GM12891 (cell line): ENCODE data around the gene MATN3. TPM values are rescaled to one million over a fixed set of nuclear protein-coding genes. Genes with fewer than 3 reads are reported as not detected.

Experiments used
- DNase-seq: peaks from one replicate; pipeline ENCODE4 v3.0.0; 2011; ENCODE audit warnings: low spot score; ENCODE audit not compliant: insufficient read length
- FAIRE-seq: peaks from 2 replicates; lab custom pipeline; 2011; peaks lifted over from hg19 to GRCh38; lab: Jason Lieb, UNC
- PAX5 ChIP-seq: IDR thresholded peaks from 2 replicates; pipeline ENCODE4 v1.6.1; 2011; ENCODE audit warnings: low read length, moderate library complexity, mild to moderate bottlenecking; ENCODE audit not compliant: insufficient read depth, severe bottlenecking
- POLR2A ChIP-seq: IDR thresholded peaks from 2 replicates; pipeline ENCODE4 v1.6.1; 2011; ENCODE audit warnings: low read depth, low read length, control low read depth
- POLR2AphosphoS5 ChIP-seq: IDR thresholded peaks from 2 replicates; pipeline ENCODE4 v1.6.1; 2011; ENCODE audit warnings: low read depth, low read length, control low read depth
- POU2F2 ChIP-seq: IDR thresholded peaks from 2 replicates; pipeline ENCODE4 v1.6.1; 2011; ENCODE audit warnings: low read depth, mild to moderate bottlenecking, control low read depth, low read length, moderate library complexity
- SPI1 ChIP-seq: IDR thresholded peaks from 2 replicates; pipeline ENCODE4 v1.6.1; 2011; ENCODE audit warnings: low read depth, low read length, control low read depth
- TAF1 ChIP-seq: IDR thresholded peaks from 2 replicates; pipeline ENCODE4 v1.6.1; 2011; ENCODE audit warnings: low read depth, low read length, control low read depth
- polyA plus RNA-seq: library from polyadenylated mRNA; unstranded; fragments of >200 nt; gene quantifications from one replicate; pipeline ENCODE4 v1.2.1, GENCODE V29; 2012; ENCODE audit warnings: low read depth, missing spikeins, inconsistent platforms; ENCODE audit not compliant: missing spikeins

The MATN3 gene
- not detected for polyA plus RNA-seq

GRCh38 chr2:20012282-20013125 is at the start of gene MATN3:
Gene MATN3, minus strand, starts transcription at chr2:20012668. Its CDS starts 37 bp downstream, at chr2:20012631.
- DNase-seq = no peak
- TF ChIP-seq POLR2AphosphoS5 (no peak), POU2F2 (no peak), POLR2A (no peak), TAF1 (no peak), PAX5 (no peak), SPI1 (no peak)
- no peak for FAIRE-seq

- no peak for DNase-seq
- no peak for FAIRE-seq
- TF ChIP-seq POLR2AphosphoS5 = no peak
- TF ChIP-seq SPI1 = no peak
- TF ChIP-seq POU2F2 = no peak
- no peak for TF ChIP-seq POLR2A
- TF ChIP-seq TAF1 = no peak
- TF ChIP-seq PAX5 = no peak
Measured at GRCh38 chr2:20061940-20062339, 49.5 kb upstream of the MATN3 start.

GRCh38 chr2:20061476-20061875 is 49.0 kb upstream of the MATN3 start:
- FAIRE-seq = no peak
- TF ChIP-seq SPI1 (no peak), TAF1 (no peak), POU2F2 (no peak), PAX5 (no peak), POLR2AphosphoS5 (no peak)
- no peak for DNase-seq

GRCh38 chr2:20060106-20060505 is 47.6 kb upstream of the MATN3 start:
- no peak for FAIRE-seq
- TF ChIP-seq POU2F2 (no peak), POLR2AphosphoS5 (no peak), PAX5 (no peak), SPI1 (no peak), POLR2A (no peak), TAF1 (no peak)
- no peak for DNase-seq

DNA sequence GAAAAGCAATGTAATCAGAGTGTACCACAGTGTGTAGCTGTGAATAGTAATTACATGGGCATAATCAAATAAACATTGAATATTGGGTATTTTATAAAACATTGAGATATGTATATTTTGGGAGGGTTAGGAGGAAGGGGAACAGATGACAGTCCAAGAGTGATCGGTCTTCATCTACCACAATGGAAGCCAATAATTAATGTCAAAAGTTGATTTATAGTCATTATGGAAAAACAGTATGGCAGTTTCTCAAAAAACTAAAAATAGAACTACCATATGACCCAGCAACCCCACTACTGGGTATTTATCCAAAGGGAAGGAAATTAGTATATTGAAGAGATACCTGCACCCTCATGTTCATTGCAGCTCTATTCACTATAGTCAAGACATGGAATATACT is 44.8 kb upstream of the MATN3 start:
- FAIRE-seq (no peak), DNase-seq (no peak)
- TF ChIP-seq POU2F2 (no peak), SPI1 (no peak), TAF1 (no peak), PAX5 (no peak), POLR2A (no peak), POLR2AphosphoS5 (no peak)

DNA sequence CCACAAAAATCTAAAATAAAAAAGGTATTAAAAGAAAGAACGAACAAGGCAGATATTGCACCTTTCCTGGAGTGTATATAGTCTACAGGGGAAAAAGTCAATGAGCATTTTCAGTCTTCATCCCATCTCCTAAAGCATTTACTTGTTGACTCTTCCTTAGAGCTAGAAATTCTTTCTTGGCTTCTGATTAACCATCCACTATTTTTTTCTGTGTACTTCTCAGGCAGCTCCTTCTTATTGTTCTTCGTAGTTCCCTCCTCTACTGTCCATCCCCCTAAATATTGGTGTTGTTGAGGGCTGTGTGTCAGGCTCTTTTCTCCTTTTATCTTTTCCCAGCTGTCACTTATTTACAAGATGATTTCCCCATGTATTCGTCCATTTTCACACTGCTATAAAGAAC is 42.5 kb upstream of the MATN3 start:
- TF ChIP-seq POLR2AphosphoS5 (no peak), POU2F2 (no peak), SPI1 (no peak), TAF1 (no peak), PAX5 (no peak), POLR2A (no peak)
- FAIRE-seq = no peak

DNA sequence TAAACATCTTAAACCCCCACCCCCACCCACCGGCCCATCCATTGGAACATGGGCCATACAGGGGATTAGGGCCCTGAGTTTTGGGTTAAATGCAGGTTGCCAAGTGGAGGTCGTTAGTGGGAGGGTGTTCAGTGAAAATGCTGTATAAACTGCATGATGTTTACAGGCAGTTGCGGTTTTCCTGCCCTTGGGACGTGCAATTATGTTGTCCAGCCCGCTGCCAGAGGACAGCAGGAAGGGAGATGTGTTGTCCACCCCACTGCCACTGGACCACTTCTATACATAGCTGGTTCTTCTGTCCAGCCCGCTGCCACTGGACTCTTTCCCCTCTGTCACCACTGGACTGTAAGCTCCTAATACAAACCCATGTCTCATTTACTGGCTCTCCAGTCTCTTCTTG is 41.7 kb upstream of the MATN3 start:
- no peak for FAIRE-seq
- no peak for DNase-seq
- TF ChIP-seq SPI1 = no peak
- TF ChIP-seq POLR2A = no peak
- TF ChIP-seq PAX5 = no peak
- no peak for TF ChIP-seq POLR2AphosphoS5
- no peak for TF ChIP-seq POU2F2
- no peak for TF ChIP-seq TAF1

More for the DNA sequence above, 42.5 kb upstream of the MATN3 start:
- DNase-seq = no peak

DNA sequence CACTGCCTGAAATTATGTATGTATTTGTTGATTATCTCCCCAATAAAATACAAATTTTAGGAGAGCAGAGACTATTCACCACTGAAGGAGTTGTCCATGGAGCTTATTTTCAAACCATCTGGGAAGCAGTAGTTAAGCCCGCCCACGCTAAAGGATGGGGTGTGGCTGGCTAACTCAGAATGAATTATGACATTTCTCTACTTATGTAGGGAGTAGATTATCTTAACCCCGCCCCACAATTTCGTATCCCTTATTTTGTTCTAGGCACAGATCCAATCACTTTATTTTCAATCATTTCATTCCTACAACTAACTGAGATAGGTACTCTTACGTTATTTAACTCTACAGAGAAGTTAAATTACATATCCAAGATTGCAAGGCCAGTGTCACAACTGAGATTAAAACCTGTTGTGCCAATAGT is 40.4 kb upstream of the MATN3 start:
- DNase-seq (no peak), FAIRE-seq (no peak)
- TF ChIP-seq SPI1 = no peak
- TF ChIP-seq POU2F2 = no peak
- TF ChIP-seq TAF1 = no peak
- TF ChIP-seq POLR2A = no peak
- TF ChIP-seq POLR2AphosphoS5 = no peak
- no peak for TF ChIP-seq PAX5

- TF ChIP-seq POU2F2 (no peak), POLR2A (no peak), SPI1 (no peak), POLR2AphosphoS5 (no peak), PAX5 (no peak), TAF1 (no peak)
- FAIRE-seq = no peak
- DNase-seq = no peak
Measured at GRCh38 chr2:20052229-20052851, 39.9 kb upstream of the MATN3 start.
